Measurements from ENCODE around the gene ADIPOR1.
A peak's percentile ranks its signal among the peaks of the same experiment; 100 is the strongest.
"Not testable (repeated sequence)": the region's sequence is repeated elsewhere in the genome, so short reads cannot be mapped to it uniquely, and the experiment has no call there.

Gene ADIPOR1

DNA sequence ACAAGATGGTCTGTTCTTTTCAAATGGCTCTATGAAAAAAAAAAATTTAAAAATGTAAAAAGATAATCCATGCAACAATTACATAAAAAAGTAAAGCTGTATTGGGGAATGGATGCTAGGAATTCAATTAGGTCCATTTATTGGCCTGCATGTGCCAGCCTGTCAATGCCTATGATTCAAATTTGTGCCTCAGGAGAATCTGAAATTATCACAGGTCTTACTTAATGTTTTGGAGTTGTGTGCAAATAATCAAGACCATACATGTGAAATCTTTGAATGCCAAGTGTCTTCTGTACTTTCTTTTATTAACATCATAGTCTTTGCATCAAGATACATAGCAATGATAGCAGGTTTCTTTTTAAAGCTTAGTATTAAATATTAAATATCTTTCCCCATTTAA lies 17.6 kb downstream of the ADIPOR1 start:
- no peak for DNase-seq

DNA sequence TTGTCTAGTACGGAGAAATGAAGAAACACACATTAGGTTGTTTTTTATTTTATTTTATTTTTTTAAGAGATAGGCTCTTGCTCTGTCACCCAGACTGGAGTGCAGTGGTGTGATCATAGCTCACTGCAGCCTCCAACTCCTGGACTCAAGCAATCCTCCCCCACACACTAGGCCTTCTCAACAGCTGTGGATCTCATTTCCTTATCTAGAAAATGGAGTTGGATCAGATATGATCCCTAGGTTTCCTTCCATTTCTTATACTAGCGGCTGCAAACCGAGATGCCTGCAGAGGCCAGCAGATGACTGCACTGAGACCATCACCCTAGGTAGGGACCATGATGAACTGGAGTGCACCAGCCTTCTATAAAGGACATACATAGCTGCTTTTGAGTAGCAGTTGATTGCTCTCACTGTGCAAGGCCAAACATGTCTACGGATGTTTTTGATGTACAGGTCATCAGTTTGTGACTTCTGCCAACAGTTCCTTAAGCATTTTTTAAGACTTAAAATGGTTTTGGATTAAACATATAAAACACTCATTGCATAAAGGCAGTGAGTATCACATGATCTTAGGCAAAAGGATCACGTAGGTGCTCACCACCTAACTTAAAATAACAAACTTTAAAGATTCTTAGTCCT lies 19.7 kb downstream of the ADIPOR1 start:
- no peak for DNase-seq

DNA sequence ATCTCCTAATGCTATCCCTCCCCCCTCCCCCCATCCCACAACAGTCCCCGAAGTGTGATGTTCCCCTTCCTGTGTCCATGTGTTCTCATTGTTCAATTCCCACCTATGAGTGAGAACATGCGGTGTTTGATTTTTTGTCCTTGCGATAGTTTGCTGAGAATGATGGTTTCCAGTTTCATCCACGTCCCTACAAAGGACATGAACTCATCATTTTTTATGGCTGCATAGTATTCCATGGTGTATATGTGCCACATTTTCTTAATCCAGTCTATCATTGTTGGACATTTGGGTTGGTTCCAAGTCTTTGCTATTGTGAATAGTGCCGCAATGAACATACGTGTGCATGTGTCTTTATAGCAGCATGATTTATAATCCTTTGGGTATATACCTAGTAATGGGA lies 21.7 kb downstream of the ADIPOR1 start:
- not testable (repeated sequence) for DNase-seq

- DNase-seq = no peak
Measured at GRCh38 chr1:202935844-202936243, 22.3 kb downstream of the ADIPOR1 start.

GRCh38 chr1:202934755-202935154 lies 23.4 kb downstream of the ADIPOR1 start:
- no peak for DNase-seq

DNA sequence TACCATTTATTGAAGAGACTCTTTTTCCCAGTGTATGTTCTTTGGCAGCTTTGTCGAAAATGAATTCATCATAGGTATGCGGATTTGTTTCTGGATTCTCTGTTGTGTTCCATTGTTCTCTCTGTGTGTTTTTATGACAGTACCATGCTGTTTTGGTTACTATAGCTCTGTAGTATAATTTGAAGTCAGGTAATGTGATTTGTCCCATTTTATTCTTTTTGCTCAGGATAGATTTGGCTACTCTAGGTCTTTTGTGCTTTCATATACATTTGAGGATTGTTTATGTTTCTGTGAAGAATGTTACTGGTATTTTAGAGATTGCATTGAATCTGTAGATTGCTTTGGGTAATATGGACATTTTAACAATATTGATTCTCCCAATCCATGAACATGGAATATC lies 25.6 kb downstream of the ADIPOR1 start:
- no peak for DNase-seq

- DNase-seq = peak; percentile 47 to 97 (median 89)
Measured at GRCh38 chr1:202926581-202927491, 31.3 kb downstream of the ADIPOR1 start, which contains the start of gene KLHL12. Gene KLHL12, minus strand, starts transcription at chr1:202927234. Its CDS starts 2,072 bp downstream, at chr1:202925162.

GRCh38 chr1:202923533-202923932 lies 34.6 kb downstream of the ADIPOR1 start:
- DNase-seq = no peak

DNA sequence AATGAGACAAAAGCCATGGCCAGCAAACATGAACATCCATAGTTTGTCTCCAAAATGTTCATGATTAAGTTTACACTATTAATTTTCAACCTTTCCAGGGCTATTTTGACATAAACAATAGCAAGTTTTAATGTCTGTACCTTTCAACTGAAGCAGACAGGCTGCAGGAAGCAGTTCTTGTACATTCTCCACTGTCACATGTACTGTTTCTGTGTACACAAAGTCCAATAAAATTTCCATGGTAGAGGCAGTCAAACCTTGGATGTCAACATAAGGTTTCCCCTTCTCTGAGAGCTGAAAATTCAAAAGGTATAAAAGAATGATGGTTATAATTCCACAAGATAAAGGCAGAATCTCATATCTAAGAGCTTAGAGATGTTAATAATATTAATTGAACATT lies 38.5 kb downstream of the ADIPOR1 start:
- no peak for DNase-seq

- DNase-seq = no peak
Measured at GRCh38 chr1:202915146-202915545, 43.0 kb downstream of the ADIPOR1 start.

- DNase-seq = not testable (repeated sequence)
Measured at GRCh38 chr1:202912476-202912875, 45.6 kb downstream of the ADIPOR1 start.

DNA sequence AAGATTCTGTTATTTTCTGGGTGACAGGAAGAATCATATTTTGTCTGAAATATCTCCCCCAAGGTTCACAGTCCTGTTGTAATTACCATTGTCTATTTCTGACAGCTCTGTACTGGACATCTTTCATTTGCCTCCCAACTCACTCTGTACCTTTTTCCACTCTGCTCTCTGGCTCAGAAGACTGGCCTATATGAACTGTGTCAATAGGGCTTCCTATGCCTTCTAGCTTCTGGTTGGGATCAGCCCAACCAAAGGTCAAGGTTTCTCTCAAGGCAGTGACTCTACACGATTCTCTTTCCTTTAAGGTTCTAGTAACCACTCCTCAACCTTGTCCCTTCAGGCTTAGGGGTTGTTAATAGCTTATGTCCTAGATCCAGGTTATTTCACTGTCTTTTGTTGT lies 48.6 kb downstream of the ADIPOR1 start:
- no peak for DNase-seq

GRCh38 chr1:202908998-202909397 lies 49.1 kb downstream of the ADIPOR1 start:
- DNase-seq = no peak

DNA sequence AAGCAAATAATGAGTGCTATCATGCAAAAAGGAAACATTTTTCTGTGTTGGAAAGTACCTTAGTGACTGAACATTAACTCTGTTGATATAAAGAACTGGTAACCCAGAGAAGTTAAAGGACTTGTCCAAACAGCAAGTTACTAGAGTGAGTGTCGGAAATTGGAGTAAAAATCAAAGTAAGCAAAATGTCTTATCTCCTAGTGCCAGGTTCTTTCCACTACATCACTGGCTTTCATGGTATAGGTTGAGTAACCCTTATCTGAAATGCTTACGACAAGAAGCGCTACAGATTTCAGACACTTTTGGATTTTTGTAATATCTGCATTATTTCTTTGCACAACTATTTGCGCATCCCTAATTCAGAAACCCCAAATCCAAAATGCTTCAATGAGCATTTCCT lies 52.8 kb downstream of the ADIPOR1 start:
- DNase-seq = no peak

DNA sequence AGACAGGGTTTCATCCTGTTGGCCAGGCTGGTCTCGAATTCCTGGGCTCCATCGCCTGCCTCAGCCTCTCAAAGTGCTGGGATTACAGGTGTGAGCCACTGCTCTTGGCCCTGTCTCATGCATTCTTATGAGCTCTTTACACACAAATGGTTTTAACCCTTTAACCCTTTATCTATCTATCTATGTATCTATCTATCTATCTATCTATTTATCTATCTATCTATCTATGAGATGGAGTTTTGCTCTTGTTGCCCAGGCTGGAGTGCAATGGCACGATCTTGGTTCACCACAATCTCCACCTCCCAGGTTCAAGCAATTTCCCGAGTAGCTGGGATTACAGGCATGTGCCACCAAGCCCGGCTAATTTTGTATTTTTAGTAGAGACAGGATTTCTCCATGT lies 54.3 kb downstream of the ADIPOR1 start:
- not testable (repeated sequence) for DNase-seq

DNA sequence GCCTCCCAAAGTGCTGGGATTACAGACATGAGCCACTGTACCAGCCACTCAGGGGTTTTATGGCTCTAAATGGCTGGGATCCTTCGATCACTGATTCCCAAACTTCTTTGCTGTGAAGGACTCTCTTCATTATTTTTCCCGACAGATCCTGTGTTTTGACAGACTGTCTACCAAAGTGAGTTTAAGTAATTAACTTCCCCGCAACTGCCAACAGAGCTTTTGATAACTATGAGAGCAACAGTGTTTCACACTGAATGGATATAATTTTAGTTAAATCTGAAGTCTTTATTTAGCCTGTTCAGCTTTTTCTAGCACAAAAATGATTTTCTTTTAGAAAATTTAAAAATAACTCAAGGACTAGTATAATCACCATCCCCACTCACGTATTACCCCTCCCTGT lies 56.6 kb downstream of the ADIPOR1 start:
- no peak for DNase-seq

- no peak for DNase-seq
Measured at GRCh38 chr1:202892501-202892900, 65.6 kb downstream of the ADIPOR1 start.
